ENCODE data around the gene TCF19.

TCF19 gene

DNA sequence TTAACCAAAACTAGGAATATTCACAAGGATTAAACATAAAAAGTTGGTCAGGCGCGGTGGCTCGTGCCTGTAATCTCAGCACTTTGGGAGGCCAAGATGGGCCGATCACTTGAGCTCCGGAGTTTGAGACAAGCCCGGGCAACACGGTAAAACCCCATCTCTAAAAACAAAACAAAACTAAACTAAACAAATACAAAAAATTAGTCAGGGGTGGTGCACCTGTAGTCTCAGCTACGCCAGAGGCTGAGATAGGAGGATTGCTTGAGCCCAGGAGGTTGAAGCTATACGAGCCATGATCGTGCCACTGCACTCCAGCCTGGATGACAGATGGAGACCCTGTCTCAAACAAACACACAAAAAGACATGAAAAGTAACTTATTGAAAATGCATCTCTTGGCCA lies 22.7 kb upstream of the TCF19 start:
- no peak overlapping the region for H3K27ac ChIP-seq (ENCODE audit: low read depth, low read length)
- no peak overlapping the region for H3K4me3 ChIP-seq (ENCODE audit: low read length)
- no peak overlapping the region for H3K9ac ChIP-seq (ENCODE audit: low read length)
- H3K27me3 ChIP-seq (ENCODE audit: control insufficient read depth, insufficient read depth, low read length), result no peaks in the 10 kb centered on the region
- no peaks in the 10 kb centered on the region for H3K36me3 ChIP-seq (ENCODE audit: control insufficient read depth, insufficient read depth, low read length)
- no peaks in the 10 kb centered on the region for H3K4me1 ChIP-seq (ENCODE audit: control insufficient read depth, insufficient read depth, low read length)

- peaks cover 8% of the 10 kb centered on the region for H3K4me1 ChIP-seq (ENCODE audit: control insufficient read depth, insufficient read depth, low read length)
- H3K36me3 ChIP-seq (ENCODE audit: control insufficient read depth, insufficient read depth, low read length), result peaks cover 3% of the 10 kb centered on the region
- no peak within 1 kb of the TSS for H3K9ac ChIP-seq (ENCODE audit: low read length)
- no peak within 1 kb of the TSS for H3K27ac ChIP-seq (ENCODE audit: low read depth, low read length)
- H3K27me3 ChIP-seq (ENCODE audit: control insufficient read depth, insufficient read depth, low read length), result no peaks in the 10 kb centered on the region
- H3K4me3 ChIP-seq (ENCODE audit: low read length), result no peak within 1 kb of the TSS
These were observed 19.4 kb upstream of the TCF19 start, which contains the start of gene PSORS1C2 for GRCh38 chr6:31138982-31139381. PSORS1C2 (minus strand) TSS chr6:31139066; CDS start chr6:31139026, 40 bp downstream.

DNA sequence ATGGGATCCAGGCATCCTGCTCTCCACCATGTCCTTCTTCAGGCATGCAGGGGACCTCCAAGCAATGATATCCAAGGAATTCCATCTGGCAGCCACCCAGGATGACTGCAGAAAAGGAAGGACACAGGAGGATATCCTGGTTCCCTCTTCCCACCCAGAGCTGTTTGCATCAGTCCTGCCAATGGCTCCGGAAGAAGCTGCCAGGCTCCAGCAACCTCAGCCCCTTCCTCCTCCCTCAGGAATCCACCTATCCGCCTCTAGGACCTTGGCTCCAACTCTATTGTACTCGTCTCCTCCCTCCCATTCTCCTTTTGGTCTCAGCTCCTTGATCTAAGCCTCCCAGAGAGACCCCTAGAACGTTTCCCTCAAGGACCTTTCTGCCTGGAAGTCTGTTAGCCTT lies 18.8 kb upstream of the TCF19 start:
- Histone ChIP-seq H3K27me3 (ENCODE audit: control insufficient read depth, insufficient read depth, low read length) (no peaks in the 10 kb centered on the region), H3K4me1 (ENCODE audit: control insufficient read depth, insufficient read depth, low read length) (peaks cover 8% of the 10 kb centered on the region), H3K27ac (ENCODE audit: low read depth, low read length) (no peak overlapping the region), H3K9ac (ENCODE audit: low read length) (no peak overlapping the region), H3K4me3 (ENCODE audit: low read length) (no peak overlapping the region), H3K36me3 (ENCODE audit: control insufficient read depth, insufficient read depth, low read length) (peaks cover 3% of the 10 kb centered on the region)

- H3K36me3 ChIP-seq (ENCODE audit: control insufficient read depth, insufficient read depth, low read length), result peaks cover 3% of the 10 kb centered on the region
- no peak overlapping the region for H3K27ac ChIP-seq (ENCODE audit: low read depth, low read length)
- H3K4me1 ChIP-seq (ENCODE audit: control insufficient read depth, insufficient read depth, low read length), result peaks cover 8% of the 10 kb centered on the region
- no peak overlapping the region for H3K4me3 ChIP-seq (ENCODE audit: low read length)
- H3K27me3 ChIP-seq (ENCODE audit: control insufficient read depth, insufficient read depth, low read length), result no peaks in the 10 kb centered on the region
- no peak overlapping the region for H3K9ac ChIP-seq (ENCODE audit: low read length)
These were observed 17.7 kb upstream of the TCF19 start for GRCh38 chr6:31140643-31141042.

GRCh38 chr6:31142361-31142761 lies 16.0 kb upstream of the TCF19 start:
- Histone ChIP-seq H3K4me3 (ENCODE audit: low read length) (no peak overlapping the region), H3K9ac (ENCODE audit: low read length) (no peak overlapping the region), H3K36me3 (ENCODE audit: control insufficient read depth, insufficient read depth, low read length) (peaks cover 3% of the 10 kb centered on the region), H3K4me1 (ENCODE audit: control insufficient read depth, insufficient read depth, low read length) (peaks cover 8% of the 10 kb centered on the region), H3K27ac (ENCODE audit: low read depth, low read length) (no peak overlapping the region), H3K27me3 (ENCODE audit: control insufficient read depth, insufficient read depth, low read length) (no peaks in the 10 kb centered on the region)

DNA sequence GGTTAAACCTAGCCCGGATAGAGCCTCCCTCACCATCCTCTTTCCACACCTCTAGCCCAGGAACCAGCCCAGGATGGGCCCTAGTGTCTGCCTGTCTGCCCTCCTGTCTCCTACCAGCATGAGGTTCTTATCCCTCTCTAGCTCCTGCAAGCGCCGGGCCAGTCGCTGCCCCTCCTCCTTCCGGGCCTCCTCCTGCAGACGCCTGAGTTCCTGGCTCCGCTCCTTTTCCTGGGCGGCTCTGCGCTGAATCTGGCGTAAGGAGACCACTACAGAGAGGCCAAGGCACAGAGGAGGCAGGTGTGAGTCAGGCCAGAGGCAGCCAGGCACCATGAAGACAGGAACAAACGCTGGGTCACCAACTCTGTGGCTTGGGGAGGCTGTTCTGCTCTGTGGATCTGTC lies 15.2 kb upstream of the TCF19 start:
- H3K27ac ChIP-seq (ENCODE audit: low read depth, low read length), result peak overlapping the region; percentile 33
- peaks cover 3% of the 10 kb centered on the region for H3K36me3 ChIP-seq (ENCODE audit: control insufficient read depth, insufficient read depth, low read length)
- H3K9ac ChIP-seq (ENCODE audit: low read length), result no peak overlapping the region
- peaks cover 8% of the 10 kb centered on the region for H3K4me1 ChIP-seq (ENCODE audit: control insufficient read depth, insufficient read depth, low read length)
- no peaks in the 10 kb centered on the region for H3K27me3 ChIP-seq (ENCODE audit: control insufficient read depth, insufficient read depth, low read length)
- no peak overlapping the region for H3K4me3 ChIP-seq (ENCODE audit: low read length)

- no peak overlapping the region for H3K9ac ChIP-seq (ENCODE audit: low read length)
- peaks cover 5% of the 10 kb centered on the region for H3K36me3 ChIP-seq (ENCODE audit: control insufficient read depth, insufficient read depth, low read length)
- no peak overlapping the region for H3K4me3 ChIP-seq (ENCODE audit: low read length)
- peaks cover 8% of the 10 kb centered on the region for H3K4me1 ChIP-seq (ENCODE audit: control insufficient read depth, insufficient read depth, low read length)
- H3K27me3 ChIP-seq (ENCODE audit: control insufficient read depth, insufficient read depth, low read length), result no peaks in the 10 kb centered on the region
- H3K27ac ChIP-seq (ENCODE audit: low read depth, low read length), result no peak overlapping the region
These were observed 14.0 kb upstream of the TCF19 start for GRCh38 chr6:31144296-31144969.

- Histone ChIP-seq H3K4me1 (ENCODE audit: control insufficient read depth, insufficient read depth, low read length) (peaks cover 8% of the 10 kb centered on the region), H3K27me3 (ENCODE audit: control insufficient read depth, insufficient read depth, low read length) (no peaks in the 10 kb centered on the region), H3K36me3 (ENCODE audit: control insufficient read depth, insufficient read depth, low read length) (peaks cover 9% of the 10 kb centered on the region), H3K27ac (ENCODE audit: low read depth, low read length) (no peak overlapping the region), H3K9ac (ENCODE audit: low read length) (no peak overlapping the region), H3K4me3 (ENCODE audit: low read length) (no peak overlapping the region)
These were observed 13.4 kb upstream of the TCF19 start for GRCh38 chr6:31144970-31145340.

DNA sequence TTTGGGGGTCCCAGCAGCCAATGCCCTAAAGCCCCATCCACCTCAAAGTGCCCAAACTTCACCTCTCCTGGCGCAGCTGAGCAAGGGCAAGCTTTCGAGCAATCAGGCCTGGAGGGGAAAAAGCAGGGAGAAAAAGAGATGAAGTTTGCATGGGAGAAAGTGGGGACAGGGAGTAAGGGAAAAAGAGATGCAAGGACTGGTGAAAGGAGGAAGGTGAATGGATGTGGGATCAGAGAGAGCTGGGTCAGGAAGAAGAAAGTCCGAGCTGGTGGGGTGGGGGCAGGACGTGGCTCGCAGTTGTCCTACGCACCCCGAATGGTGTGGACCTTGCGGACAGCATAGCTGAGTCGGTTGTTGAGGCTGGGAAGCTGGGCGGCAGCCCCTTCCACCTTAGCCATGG lies 13.0 kb upstream of the TCF19 start:
- Histone ChIP-seq H3K4me3 (ENCODE audit: low read length) (no peak overlapping the region), H3K4me1 (ENCODE audit: control insufficient read depth, insufficient read depth, low read length) (peaks cover 8% of the 10 kb centered on the region), H3K36me3 (ENCODE audit: control insufficient read depth, insufficient read depth, low read length) (peaks cover 12% of the 10 kb centered on the region), H3K27ac (ENCODE audit: low read depth, low read length) (no peak overlapping the region), H3K27me3 (ENCODE audit: control insufficient read depth, insufficient read depth, low read length) (no peaks in the 10 kb centered on the region), H3K9ac (ENCODE audit: low read length) (no peak overlapping the region)

GRCh38 chr6:31149827-31150447 lies 8.5 kb upstream of the TCF19 start:
- peaks cover 16% of the 10 kb centered on the region for H3K36me3 ChIP-seq (ENCODE audit: control insufficient read depth, insufficient read depth, low read length)
- no peak overlapping the region for H3K9ac ChIP-seq (ENCODE audit: low read length)
- no peak overlapping the region for H3K27ac ChIP-seq (ENCODE audit: low read depth, low read length)
- H3K4me3 ChIP-seq (ENCODE audit: low read length), result no peak overlapping the region
- no peaks in the 10 kb centered on the region for H3K27me3 ChIP-seq (ENCODE audit: control insufficient read depth, insufficient read depth, low read length)
- no peaks in the 10 kb centered on the region for H3K4me1 ChIP-seq (ENCODE audit: control insufficient read depth, insufficient read depth, low read length)

DNA sequence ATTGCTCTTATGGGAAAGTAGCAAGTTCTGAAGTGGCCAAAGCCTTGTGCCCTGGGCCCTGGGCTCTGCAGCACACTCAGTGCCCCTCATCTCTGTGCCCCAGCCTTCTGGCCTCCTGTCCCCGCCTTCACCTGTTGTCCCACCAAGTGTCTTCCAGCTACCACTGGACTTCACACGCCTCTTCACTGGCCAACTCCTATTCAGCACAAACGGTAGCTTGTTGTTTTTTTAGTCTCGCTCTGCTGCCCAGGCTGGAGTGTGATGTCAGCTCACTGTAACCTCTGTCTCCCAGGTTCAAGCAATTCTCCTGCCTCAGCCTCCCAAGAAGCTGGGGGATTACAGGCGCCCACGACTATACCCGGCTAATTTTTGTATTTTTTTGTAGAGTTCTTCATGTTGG lies 5.6 kb upstream of the TCF19 start:
- Histone ChIP-seq H3K4me1 (ENCODE audit: control insufficient read depth, insufficient read depth, low read length) (peaks cover 5% of the 10 kb centered on the region), H3K27me3 (ENCODE audit: control insufficient read depth, insufficient read depth, low read length) (no peaks in the 10 kb centered on the region), H3K4me3 (ENCODE audit: low read length) (no peak overlapping the region), H3K27ac (ENCODE audit: low read depth, low read length) (no peak overlapping the region), H3K9ac (ENCODE audit: low read length) (no peak overlapping the region), H3K36me3 (ENCODE audit: control insufficient read depth, insufficient read depth, low read length) (peaks cover 16% of the 10 kb centered on the region)

GRCh38 chr6:31154436-31154835 lies 4.0 kb upstream of the TCF19 start:
- H3K27ac ChIP-seq (ENCODE audit: low read depth, low read length), result no peak overlapping the region
- H3K9ac ChIP-seq (ENCODE audit: low read length), result no peak overlapping the region
- no peaks in the 10 kb centered on the region for H3K27me3 ChIP-seq (ENCODE audit: control insufficient read depth, insufficient read depth, low read length)
- H3K4me3 ChIP-seq (ENCODE audit: low read length), result no peak overlapping the region
- peaks cover 14% of the 10 kb centered on the region for H3K36me3 ChIP-seq (ENCODE audit: control insufficient read depth, insufficient read depth, low read length)
- H3K4me1 ChIP-seq (ENCODE audit: control insufficient read depth, insufficient read depth, low read length), result peaks cover 5% of the 10 kb centered on the region

DNA sequence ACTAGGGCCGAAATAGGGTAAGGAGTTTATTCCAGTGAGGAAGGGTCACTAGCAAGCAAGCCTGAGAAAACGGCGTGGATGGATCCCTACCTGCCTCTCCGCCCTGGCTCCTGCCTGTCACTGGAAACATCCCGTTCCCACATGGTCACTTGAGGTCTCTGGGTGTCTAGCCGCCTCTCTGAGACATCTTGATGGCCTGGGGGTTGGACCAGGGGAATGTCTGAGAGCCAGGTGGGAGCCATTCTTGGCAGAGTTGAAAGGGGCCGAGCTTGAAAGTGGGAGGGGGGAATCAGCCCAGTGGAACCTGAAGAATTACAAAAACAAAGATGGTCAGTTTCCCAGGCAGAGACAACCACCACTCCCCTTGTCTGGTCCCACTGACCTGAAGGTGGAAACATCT lies 1.7 kb upstream of the TCF19 start:
- Histone ChIP-seq H3K4me3 (ENCODE audit: low read length) (no peak overlapping the region), H3K27ac (ENCODE audit: low read depth, low read length) (no peak overlapping the region), H3K9ac (ENCODE audit: low read length) (no peak overlapping the region), H3K27me3 (ENCODE audit: control insufficient read depth, insufficient read depth, low read length) (no peaks in the 10 kb centered on the region), H3K4me1 (ENCODE audit: control insufficient read depth, insufficient read depth, low read length) (peaks cover 5% of the 10 kb centered on the region), H3K36me3 (ENCODE audit: control insufficient read depth, insufficient read depth, low read length) (peaks cover 3% of the 10 kb centered on the region)
